ENCODE results near the gene KDM5B. TPM values are rescaled to one million over a fixed set of nuclear protein-coding genes. Genes with fewer than 3 reads are reported as not detected.

KDM5B gene
- total RNA-seq, 1 experiment from 2014 or later: 62.7 TPM

GRCh38 chr1:202700061-202700460 is 108.2 kb downstream of the KDM5B start:
- no peak for TF ChIP-seq CTCF (IDR thresholded peaks at IDR 0.05; ENCODE audit: insufficient read depth in 1 of 2, low read depth in 1 of 2, low read length in 1 of 2, severe bottlenecking in 1 of 2, unreplicated experiment in 1 of 2)
- Mint-ChIP-seq H3K27ac (ENCODE audit: unreplicated experiment) (no peak overlapping the region), H3K27me3 (ENCODE audit: insufficient read depth, unreplicated experiment) (peaks cover 17% of the 10 kb centered on the region), H3K4me1 (ENCODE audit: low read depth, unreplicated experiment) (no peaks in the 10 kb centered on the region), H3K4me3 (ENCODE audit: unreplicated experiment) (no peak overlapping the region), H3K9me3 (ENCODE audit: unreplicated experiment) (no peaks in the 10 kb centered on the region), H3K36me3 (ENCODE audit: insufficient read depth, unreplicated experiment) (no peaks in the 10 kb centered on the region)
- H3K4me3 ChIP-seq (ENCODE audit: low read depth, low read length): no peak overlapping the region
- BruUV-seq (replicated peaks): no TSS peak
- DNase-seq: no peak
- POLR2A ChIA-PET: interaction anchor here (0.6 kb wide), 1 partner anchor 27 kb away, joined by 3 read pairs; no protein-coding TSS in a partner anchor
- intact Hi-C loops (cut with micrococcal nuclease; ENCODE audit: unreplicated experiment): no loop called here
- no peaks in the 10 kb centered on the region; the same call in 1 of the 2 replicates for H3K27me3 ChIP-seq (replicated peaks; ENCODE audit: control insufficient read depth, insufficient read depth, low read length)
- H3K4me1 ChIP-seq: no peaks in the 10 kb centered on the region
- no peaks in the 10 kb centered on the region for H3K36me3 ChIP-seq (ENCODE audit: control insufficient read depth, insufficient read depth, low read length)
- H3K9me3 ChIP-seq: no peaks in the 10 kb centered on the region
- CTCF ChIA-PET: interaction anchor here (1.0 kb wide), 1 partner anchor 19 kb away, joined by 3 read pairs; no protein-coding TSS in a partner anchor

- intact Hi-C loops (cut with micrococcal nuclease; ENCODE audit: unreplicated experiment): no loop called here
Measured at GRCh38 chr1:202698276-202698675, 109.9 kb downstream of the KDM5B start.

GRCh38 chr1:202697038-202697437 is 111.2 kb downstream of the KDM5B start:
- no peak overlapping the region for H3K4me3 Mint-ChIP-seq (ENCODE audit: unreplicated experiment)

More at GRCh38 chr1:202698276-202698675, 109.9 kb downstream of the KDM5B start:
- no peak for TF ChIP-seq CTCF (IDR thresholded peaks at IDR 0.05; ENCODE audit: insufficient read depth in 1 of 2, low read depth in 1 of 2, low read length in 1 of 2, severe bottlenecking in 1 of 2, unreplicated experiment in 1 of 2)
- Mint-ChIP-seq H3K27ac (ENCODE audit: unreplicated experiment) (no peak overlapping the region), H3K4me1 (ENCODE audit: low read depth, unreplicated experiment) (no peaks in the 10 kb centered on the region), H3K9me3 (ENCODE audit: unreplicated experiment) (no peaks in the 10 kb centered on the region), H3K4me3 (ENCODE audit: unreplicated experiment) (no peak overlapping the region), H3K36me3 (ENCODE audit: insufficient read depth, unreplicated experiment) (no peaks in the 10 kb centered on the region), H3K27me3 (ENCODE audit: insufficient read depth, unreplicated experiment) (peaks cover 12% of the 10 kb centered on the region)
- Histone ChIP-seq H3K4me3 (ENCODE audit: low read depth, low read length) (no peak overlapping the region), H3K27me3 (replicated peaks; ENCODE audit: control insufficient read depth, insufficient read depth, low read length) (no peaks in the 10 kb centered on the region; the same call in 1 of the 2 replicates), H3K4me1 (no peaks in the 10 kb centered on the region), H3K36me3 (ENCODE audit: control insufficient read depth, insufficient read depth, low read length) (no peaks in the 10 kb centered on the region), H3K9me3 (no peaks in the 10 kb centered on the region)
- no TSS peak for BruUV-seq (replicated peaks)
- no peak for DNase-seq
- ChIA-PET CTCF (no interaction called here), POLR2A (no interaction called here)

More at GRCh38 chr1:202697038-202697437, 111.2 kb downstream of the KDM5B start:
- intact Hi-C loops (cut with micrococcal nuclease; ENCODE audit: unreplicated experiment): no loop called here
- POLR2A ChIA-PET: no interaction called here
- Histone ChIP-seq H3K36me3 (ENCODE audit: control insufficient read depth, insufficient read depth, low read length) (no peaks in the 10 kb centered on the region), H3K9me3 (no peaks in the 10 kb centered on the region), H3K27me3 (replicated peaks; ENCODE audit: control insufficient read depth, insufficient read depth, low read length) (no peaks in the 10 kb centered on the region; the same call in 1 of the 2 replicates), H3K4me1 (no peaks in the 10 kb centered on the region), H3K4me3 (ENCODE audit: low read depth, low read length) (no peak overlapping the region)
- H3K27me3 Mint-ChIP-seq (ENCODE audit: insufficient read depth, unreplicated experiment): peaks cover 10% of the 10 kb centered on the region
- no TSS peak for BruUV-seq (replicated peaks)
- no peak for DNase-seq
- peak in 1 of 2 experiments; percentile 24 for TF ChIP-seq CTCF (IDR thresholded peaks at IDR 0.05; ENCODE audit: insufficient read depth in 1 of 2, low read depth in 1 of 2, low read length in 1 of 2, severe bottlenecking in 1 of 2, unreplicated experiment in 1 of 2)
- H3K27ac Mint-ChIP-seq (ENCODE audit: unreplicated experiment): no peak overlapping the region
- no peaks in the 10 kb centered on the region for H3K9me3 Mint-ChIP-seq (ENCODE audit: unreplicated experiment)
- CTCF ChIA-PET: interaction anchor here (1.0 kb wide), 1 partner anchor 23 kb away, joined by 3 read pairs; no protein-coding TSS in a partner anchor
- no peaks in the 10 kb centered on the region for H3K4me1 Mint-ChIP-seq (ENCODE audit: low read depth, unreplicated experiment)
- H3K36me3 Mint-ChIP-seq (ENCODE audit: insufficient read depth, unreplicated experiment): no peaks in the 10 kb centered on the region
